Lung (tissue), 12 donors: ENCODE measurements around the gene TEX48. TPM values are rescaled to one million over a fixed set of nuclear protein-coding genes. Genes with fewer than 3 reads are reported as not detected.

Experiments used
- ATAC-seq: fragments of 200-7000 bp; cut with Tn5 transposase; one replicate; pipeline ENCODE4 v1.9.1; 2020; ENCODE audit warnings: moderate number of reproducible peaks; ENCODE audit not compliant: insufficient read depth, low FRiP score
- DNase-seq, 3 donors: peaks; one replicate each; pipeline ENCODE4 v3.0.0-alpha.2; 2013 to 2017
- H3K27ac ChIP-seq, 2 donors: one replicate each; pipeline ENCODE4 v1.5.1; 2013; ENCODE audit warnings: mild to moderate bottlenecking in 2 of 2, moderate library complexity in 2 of 2, control low read depth in 1 of 2, inconsistent platforms in 1 of 2, low read depth in 1 of 2, low read length in 1 of 2
- H3K27me3 ChIP-seq, 3 donors: one replicate each; pipeline ENCODE4 v1.5.1; 2013; ENCODE audit warnings: low read length in 2 of 3; ENCODE audit not compliant: control insufficient read depth in 3 of 3, insufficient read depth in 3 of 3
- H3K36me3 ChIP-seq, 4 donors: one replicate each; pipeline ENCODE4 v1.5.1; 2013; ENCODE audit warnings: low read length in 4 of 4, mild to moderate bottlenecking in 1 of 4, moderate library complexity in 1 of 4; ENCODE audit not compliant: control insufficient read depth in 4 of 4, insufficient read depth in 4 of 4
- H3K4me1 ChIP-seq, 5 donors: one replicate each; pipeline ENCODE4 v1.5.1; 2013; ENCODE audit warnings: low read length in 5 of 5, mild to moderate bottlenecking in 2 of 5, moderate library complexity in 1 of 5; ENCODE audit not compliant: control insufficient read depth in 5 of 5, insufficient read depth in 5 of 5
- H3K4me3 ChIP-seq: one replicate; pipeline ENCODE4 v1.5.1; 2013; ENCODE audit warnings: mild to moderate bottlenecking, control low read depth, moderate library complexity
- H3K9ac ChIP-seq, 2 donors: one replicate each; pipeline ENCODE4 v1.5.1; 2013; ENCODE audit warnings: low read length in 2 of 2, control low read depth in 1 of 2; ENCODE audit not compliant: insufficient read depth in 1 of 2
- H3K9me3 ChIP-seq, 4 donors: one replicate each; pipeline ENCODE4 v1.5.1; 2013; ENCODE audit warnings: low read length in 3 of 4, mild to moderate bottlenecking in 1 of 4, moderate library complexity in 1 of 4; ENCODE audit not compliant: control insufficient read depth in 4 of 4, insufficient read depth in 3 of 4
- WGBS, 2 donors: extraction: QIAGEN DNeasy Blood & Tissue Kit; methylation state at CpG; one replicate each; pipeline ENCODE4 v1.1.7; 2013; 5-methylcytosine and 5-hydroxymethylcytosine counted together
- polyA plus RNA-seq, 2 donors: library from polyadenylated mRNA; stranded (reverse); fragments of 200-250 nt; gene quantifications; one replicate each; pipeline ENCODE4 v1.2.1, GENCODE V29; 2013
- total RNA-seq, 2 donors: library from RNA; depleted of rRNA in 1 of 2; stranded (reverse); fragments of >200 nt in 1 of 2; gene quantifications; one replicate each; pipeline ENCODE4 v1.2.1, GENCODE V29; 2014 to 2021
- TF ChIP-seq, protein P1 (sequence below): IDR thresholded peaks from 2 replicates; pipeline ENCODE4 v1.5.1; 2012; ENCODE audit warnings: mild to moderate bottlenecking; ENCODE audit errors: control extremely low read depth, extremely low read depth
- donor health status: control.
- donor health status: control.
- donor health status: Bipolar disorder and iron deficiency.
- donor health status: healthy.
- donor health status: DM: yes; HTN: yes; CAD: no.

Gene TEX48
- total and polyA plus RNA-seq, 4 donors: not detected

DNA sequence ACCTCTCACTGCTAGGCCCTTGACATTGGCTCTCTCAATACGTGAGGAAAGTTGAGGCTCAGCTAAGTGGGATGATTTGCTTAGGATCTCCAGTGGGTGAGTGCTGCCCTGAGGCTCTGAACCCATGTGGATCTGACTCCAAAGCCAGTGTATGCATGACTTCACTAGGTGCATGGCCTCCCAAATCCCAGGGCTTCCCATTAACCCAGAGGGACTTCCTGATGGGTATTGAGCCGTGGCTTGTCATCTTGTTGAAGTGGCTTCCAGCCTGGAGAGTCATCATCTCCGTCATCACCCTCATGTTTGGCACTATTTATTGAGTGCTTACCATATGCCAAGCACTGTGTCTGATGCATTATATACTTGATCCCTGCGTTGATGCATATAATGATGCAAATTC, 37.3 kb upstream of the TEX48 start:
- H3K4me1 ChIP-seq: no peaks in the 10 kb centered on the region
- no peak overlapping the region for H3K4me3 ChIP-seq
- no peak overlapping the region for H3K9ac ChIP-seq
- WGBS, 2 donors: 85 to 87% methylated on average over 4 of the region's 4 CpGs
- TF ChIP-seq, protein P1, sequence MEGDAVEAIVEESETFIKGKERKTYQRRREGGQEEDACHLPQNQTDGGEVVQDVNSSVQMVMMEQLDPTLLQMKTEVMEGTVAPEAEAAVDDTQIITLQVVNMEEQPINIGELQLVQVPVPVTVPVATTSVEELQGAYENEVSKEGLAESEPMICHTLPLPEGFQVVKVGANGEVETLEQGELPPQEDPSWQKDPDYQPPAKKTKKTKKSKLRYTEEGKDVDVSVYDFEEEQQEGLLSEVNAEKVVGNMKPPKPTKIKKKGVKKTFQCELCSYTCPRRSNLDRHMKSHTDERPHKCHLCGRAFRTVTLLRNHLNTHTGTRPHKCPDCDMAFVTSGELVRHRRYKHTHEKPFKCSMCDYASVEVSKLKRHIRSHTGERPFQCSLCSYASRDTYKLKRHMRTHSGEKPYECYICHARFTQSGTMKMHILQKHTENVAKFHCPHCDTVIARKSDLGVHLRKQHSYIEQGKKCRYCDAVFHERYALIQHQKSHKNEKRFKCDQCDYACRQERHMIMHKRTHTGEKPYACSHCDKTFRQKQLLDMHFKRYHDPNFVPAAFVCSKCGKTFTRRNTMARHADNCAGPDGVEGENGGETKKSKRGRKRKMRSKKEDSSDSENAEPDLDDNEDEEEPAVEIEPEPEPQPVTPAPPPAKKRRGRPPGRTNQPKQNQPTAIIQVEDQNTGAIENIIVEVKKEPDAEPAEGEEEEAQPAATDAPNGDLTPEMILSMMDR: no peak
- no peaks in the 10 kb centered on the region for H3K27me3 ChIP-seq
- no peaks in the 10 kb centered on the region for H3K36me3 ChIP-seq
- ATAC-seq: no peak
- H3K9me3 ChIP-seq: no peaks in the 10 kb centered on the region
- H3K27ac ChIP-seq: no peak overlapping the region
- no peak for DNase-seq

DNA sequence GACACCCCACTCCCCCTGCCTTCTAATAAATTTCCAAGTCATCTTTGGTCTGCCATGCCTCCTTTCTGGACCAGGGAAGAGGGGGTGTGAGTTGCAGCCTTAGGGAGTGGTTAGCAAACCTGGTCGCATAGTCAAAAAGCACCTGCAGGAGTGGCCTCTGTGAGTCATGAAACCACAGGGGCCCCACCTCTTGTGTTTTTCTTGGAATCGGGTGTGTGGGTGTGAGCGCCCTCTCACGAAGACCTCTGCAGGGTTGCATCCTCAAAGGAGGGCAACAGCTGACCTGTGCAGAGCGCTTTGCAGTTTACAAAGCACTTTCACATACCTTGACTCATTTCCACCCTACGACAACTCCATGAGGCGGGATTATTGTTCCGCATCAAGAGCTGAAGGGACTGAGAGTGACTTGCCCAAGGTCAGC, 36.8 kb upstream of the TEX48 start:
- no peak for ATAC-seq
- no peak for DNase-seq
- Histone ChIP-seq H3K36me3 (no peaks in the 10 kb centered on the region), H3K4me1 (no peaks in the 10 kb centered on the region), H3K4me3 (no peak overlapping the region), H3K27ac (no peak overlapping the region), H3K9me3 (no peaks in the 10 kb centered on the region), H3K9ac (no peak overlapping the region), H3K27me3 (no peaks in the 10 kb centered on the region)
- TF ChIP-seq, protein P1: no peak
- WGBS, 2 donors: 72 to 84% methylated on average over 8 of the region's 8 CpGs

DNA sequence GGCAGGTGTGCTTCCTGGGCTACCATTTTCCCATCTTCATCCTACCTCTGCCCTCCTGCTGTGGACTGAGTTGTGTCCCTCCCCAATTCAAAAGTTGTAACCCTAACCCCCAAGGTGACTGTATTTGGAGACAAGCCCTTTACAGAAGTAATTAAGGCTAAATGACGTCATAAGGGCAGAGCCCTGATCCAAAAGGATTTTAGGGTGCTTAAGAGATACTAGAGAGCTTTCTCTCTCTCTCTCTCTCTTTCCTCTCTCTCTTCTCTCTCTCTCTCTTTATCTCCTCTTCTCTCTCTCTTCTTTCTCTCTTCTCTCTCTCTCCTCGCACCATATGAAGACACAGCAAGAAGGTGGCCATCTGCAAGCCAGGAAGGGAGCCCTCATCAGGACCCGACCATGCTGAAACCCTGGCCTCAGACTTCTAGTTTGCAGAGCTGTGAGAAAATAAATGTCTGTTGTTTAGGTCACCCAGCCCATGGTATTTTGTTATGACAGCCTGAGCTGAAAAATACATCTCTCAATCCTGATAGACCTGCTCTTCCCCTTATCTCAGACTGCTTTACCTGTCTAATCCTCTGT, 36.0 kb upstream of the TEX48 start:
- WGBS, 2 donors: 78 to 92% methylated on average over 3 of the region's 3 CpGs
- H3K4me3 ChIP-seq: no peak overlapping the region
- no peak overlapping the region for H3K27ac ChIP-seq
- no peak overlapping the region for H3K9ac ChIP-seq
- DNase-seq: no peak
- no peaks in the 10 kb centered on the region for H3K9me3 ChIP-seq
- no peak for ATAC-seq
- H3K36me3 ChIP-seq: no peaks in the 10 kb centered on the region
- no peaks in the 10 kb centered on the region for H3K4me1 ChIP-seq
- TF ChIP-seq, protein P1: no peak
- no peaks in the 10 kb centered on the region for H3K27me3 ChIP-seq

DNA sequence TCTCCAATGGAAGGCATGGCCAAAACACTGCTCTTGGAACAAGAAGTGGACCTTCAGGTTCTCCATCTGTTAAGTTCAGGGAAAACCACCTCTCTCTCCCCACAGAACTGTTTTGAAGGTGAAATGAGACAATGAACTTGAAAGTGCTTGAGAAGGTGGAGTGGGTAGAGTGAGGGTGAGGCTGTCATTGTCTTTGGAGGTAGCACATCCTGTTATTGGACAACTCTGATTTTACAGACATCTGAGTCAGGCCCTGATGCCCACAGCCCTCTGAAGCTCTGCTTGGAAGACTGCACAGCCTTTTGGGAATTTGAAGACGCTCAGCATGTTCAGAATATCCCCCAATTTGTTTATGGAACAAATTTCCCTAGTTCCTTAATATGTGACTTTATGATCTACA, 27.6 kb upstream of the TEX48 start:
- Histone ChIP-seq H3K9ac (no peak overlapping the region), H3K9me3 (no peaks in the 10 kb centered on the region), H3K4me1 (no peaks in the 10 kb centered on the region), H3K27ac (no peak overlapping the region), H3K27me3 (no peaks in the 10 kb centered on the region), H3K36me3 (no peaks in the 10 kb centered on the region), H3K4me3 (no peak overlapping the region)
- no peak for ATAC-seq
- TF ChIP-seq, protein P1: no peak
- DNase-seq: no peak
- 80 to 85% methylated on average over 1 of the region's 1 CpG for WGBS, 2 donors
